GM19395 (cell line): ENCODE measurements around the gene PFKL.

Experiments
- ATAC-seq: cut with Tn5 transposase; IDR thresholded peaks from one replicate; pipeline ENCODE4 v1.9.1; 2021; ENCODE audit warnings: mild to moderate bottlenecking, moderate library complexity; ENCODE audit not compliant: unreplicated experiment

Gene PFKL

DNA sequence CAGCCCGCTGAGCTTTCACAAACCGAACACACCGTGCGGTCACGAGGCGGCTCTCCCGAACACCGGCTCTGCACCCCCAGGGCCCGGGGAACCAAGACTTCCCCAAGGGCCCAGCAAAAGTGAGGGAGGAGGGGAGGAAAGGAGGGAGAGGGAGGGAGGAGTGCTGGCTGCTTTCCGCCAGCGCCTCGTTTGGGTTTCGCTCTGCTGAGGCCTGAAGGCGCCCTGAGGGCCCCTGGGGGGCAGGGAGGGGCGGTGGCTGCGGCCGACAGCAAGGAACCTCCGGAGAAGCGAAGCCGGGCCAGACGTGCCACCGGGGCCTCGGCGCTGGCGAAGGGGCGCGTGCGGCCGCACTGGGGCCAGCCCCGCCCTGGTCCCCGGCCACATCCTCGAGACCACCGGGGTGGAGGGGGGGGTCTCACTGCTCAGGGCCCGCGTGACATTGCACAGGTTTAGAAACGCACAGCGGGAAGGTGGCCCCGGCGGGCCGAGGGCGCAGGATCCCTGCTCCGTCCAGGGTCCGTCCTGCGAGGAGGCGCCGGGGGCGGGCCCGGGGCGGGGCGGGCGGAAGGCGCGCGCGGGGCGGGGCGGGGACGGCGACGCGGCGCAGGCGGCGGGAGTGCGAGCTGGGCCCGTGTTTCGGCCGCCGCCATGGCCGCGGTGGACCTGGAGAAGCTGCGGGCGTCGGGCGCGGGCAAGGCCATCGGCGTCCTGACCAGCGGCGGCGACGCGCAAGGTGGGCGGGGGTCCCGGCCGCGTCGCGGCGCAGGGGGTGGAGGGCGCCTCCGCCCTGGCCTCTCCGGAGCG is at the start of gene PFKL:
TSS of gene PFKL (plus strand) at position 596 of the 804 bp plus-strand sequence. CDS start at position 649, 53 bp downstream.
- ATAC-seq: peak; percentile 65

DNA sequence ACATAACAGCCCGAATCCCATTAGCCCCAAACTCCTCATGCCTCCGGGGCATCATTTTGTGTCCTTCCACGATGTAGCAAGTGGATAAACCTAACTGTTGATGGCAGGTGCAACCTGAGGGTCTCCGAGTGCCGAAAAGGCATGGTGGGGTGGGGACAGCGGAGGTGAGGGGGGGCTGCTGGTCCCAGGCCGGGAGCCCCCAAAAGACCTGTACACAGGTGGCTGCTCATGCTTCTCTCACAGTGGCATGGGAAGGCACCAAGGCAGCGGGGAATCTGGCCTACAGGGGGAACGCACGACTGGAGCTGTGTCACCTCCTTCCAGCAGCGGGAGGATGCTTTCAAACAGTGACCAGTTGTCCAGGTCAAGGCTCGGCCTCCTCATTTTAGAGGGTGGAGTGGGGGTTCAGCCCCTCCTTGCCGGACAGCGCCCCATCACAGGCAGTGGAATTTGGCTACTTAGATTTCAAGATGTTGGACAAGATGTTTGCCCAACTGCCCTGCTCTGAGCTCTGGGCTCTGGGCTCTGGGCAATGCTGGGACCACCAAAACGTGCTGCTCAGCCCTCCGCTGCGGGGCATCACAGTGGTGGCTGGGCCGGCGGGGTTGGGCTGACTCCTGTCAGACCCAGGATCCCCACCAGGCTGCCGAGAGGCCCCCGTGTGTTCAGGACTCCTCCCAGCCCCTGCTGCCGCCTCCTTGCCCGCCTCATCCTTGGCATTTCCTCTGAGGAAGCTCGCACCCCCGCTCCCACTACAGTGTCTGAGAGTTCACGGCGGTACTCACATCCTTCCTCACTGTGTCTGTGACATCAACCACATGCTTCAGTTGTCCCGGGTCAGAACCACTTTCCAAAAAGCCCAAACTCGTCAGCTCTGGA is 45.8 kb upstream of the PFKL start:
- ATAC-seq: no peak

DNA sequence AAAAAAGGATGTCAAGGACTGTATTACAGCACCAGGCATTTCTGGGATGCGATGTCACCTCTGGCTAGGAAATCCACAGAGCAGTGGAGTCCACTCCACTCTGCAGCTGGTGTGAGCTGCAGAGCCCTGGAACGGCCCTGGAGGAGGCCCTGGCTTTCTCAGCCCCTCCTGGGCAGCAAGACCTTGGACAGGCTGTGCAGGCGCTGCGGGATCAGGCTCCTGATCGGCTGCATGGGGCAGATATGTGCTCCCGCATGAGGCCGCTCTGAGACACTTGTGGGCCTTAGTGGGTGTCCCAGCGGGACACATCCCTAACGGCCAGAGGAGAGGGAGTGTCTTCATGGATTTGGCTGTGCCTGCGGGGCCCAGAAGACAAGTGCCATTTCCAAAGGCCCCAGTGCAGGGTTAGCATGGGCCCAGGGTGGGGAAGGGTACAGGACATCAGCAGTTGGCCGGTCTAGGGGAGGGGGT is 44.3 kb upstream of the PFKL start:
- no peak for ATAC-seq

DNA sequence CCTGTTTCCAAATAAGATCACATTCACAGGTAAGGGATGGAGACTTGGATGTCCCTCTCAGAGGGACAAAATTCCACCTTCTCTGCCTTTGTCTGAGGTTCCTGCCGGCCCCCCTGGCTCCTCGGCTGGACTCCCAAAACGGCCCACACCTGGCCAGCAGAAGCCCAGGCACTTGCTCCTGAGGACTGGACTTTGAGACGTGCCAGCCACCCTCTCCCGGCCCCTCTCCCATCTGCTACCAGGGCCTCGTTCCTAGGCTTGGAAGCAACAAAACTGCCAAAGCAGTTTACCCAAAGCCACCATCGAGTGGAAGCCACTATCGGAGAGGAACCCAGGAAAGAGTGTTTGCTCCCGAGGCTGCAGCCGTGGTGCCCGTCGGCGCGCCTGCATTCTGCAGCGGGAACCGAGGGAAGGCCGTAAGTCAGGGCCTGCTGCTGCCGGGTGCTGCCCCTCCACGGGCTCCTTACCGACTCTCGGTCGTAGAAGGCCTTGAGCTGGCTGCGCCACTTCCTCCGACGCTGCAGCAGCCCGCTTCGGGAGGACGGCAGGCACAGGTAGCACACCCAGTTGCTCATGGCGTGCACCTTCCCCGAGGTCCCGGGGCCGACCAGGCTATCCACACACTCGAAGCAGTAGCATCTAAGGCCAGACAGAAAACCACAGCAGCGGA is 41.7 kb upstream of the PFKL start:
- no peak for ATAC-seq

DNA sequence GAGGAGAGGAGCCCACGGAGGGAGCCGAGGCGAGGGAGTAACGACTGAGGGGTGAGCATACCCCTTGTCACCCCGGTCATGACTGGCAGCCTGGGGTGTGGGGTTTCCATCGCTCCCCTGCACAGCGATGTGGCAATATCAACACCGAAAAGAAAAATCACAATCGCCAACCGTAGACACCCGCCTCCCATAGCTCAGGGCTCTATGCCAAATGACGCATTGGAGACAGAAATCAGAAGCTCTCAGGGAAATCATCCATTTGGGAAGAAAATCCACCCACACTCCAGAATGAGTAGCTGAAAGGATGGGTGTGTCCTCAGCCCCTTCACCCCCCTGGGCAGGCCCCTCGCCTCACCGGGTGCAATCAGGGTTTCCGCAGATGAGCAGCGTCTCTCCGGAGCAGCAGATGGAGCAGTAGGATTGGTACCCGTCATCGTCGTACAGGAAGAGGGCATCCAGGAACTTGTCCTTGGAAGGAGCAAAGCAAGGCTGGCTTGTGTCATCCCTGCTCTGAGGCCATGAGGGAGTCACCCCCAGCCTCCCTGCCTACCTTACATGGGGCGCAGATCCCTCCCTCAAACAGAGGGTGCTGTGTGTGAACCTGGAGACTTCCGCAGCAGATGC is 40.7 kb upstream of the PFKL start:
- ATAC-seq: no peak

DNA sequence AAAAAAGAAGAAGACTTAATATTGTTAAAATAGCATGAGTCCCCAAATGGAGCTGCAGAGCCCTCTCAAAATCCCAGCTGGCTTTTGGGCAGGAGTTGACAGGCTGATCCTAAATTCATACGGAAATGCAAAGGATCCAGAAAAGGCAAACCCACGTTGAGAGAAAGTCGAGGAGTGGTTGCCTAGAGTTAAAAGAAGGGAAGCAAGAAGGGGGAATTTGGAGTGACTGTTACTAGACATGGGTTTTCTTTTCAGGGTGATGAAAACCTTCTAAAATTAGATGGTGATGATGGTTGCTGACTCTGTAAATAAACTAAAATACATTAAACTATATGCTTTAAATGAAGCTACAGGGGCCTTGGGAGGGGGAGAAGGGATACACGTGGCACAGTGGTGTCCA is 39.8 kb upstream of the PFKL start:
- ATAC-seq: no peak

DNA sequence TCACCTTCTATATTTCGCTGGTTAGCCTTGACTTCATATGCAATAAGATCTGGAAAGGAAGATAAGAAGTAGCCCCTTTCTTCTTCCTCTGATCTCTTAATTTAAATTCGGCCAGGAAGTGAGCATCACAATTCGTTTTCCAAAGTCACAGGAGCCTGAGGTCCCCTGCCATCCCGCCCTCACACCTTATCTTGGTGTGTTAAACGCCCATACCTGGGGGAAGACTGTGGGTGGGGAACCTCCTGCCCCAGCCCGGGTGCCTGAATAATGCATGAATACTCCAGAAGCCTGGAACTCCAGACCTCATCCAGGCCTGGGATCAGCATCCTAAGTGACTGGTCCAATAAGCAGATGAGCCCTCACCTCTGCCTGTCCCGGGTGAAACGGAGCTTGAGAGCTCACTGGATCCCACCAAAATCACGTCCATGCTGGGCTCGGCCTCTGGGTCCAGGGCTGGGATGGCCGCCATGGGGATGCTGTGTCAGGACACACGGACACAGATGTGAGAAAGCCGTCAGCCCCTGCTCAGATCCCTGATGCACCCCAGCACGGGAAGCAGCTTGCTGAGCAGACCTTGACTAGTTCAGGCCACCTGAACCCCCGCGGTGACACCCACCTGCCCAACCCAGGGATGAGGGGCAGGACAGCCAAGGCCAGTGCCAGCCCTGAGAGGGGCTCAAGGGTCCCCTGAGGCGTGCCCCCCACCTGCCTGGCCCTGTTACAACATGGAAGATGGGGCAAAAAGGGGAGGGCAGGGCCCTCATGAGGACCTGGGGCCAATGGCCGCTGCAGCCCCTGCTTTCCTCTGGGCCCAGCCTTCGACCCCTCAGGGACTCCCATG is 38.8 kb upstream of the PFKL start:
- ATAC-seq: no peak

DNA sequence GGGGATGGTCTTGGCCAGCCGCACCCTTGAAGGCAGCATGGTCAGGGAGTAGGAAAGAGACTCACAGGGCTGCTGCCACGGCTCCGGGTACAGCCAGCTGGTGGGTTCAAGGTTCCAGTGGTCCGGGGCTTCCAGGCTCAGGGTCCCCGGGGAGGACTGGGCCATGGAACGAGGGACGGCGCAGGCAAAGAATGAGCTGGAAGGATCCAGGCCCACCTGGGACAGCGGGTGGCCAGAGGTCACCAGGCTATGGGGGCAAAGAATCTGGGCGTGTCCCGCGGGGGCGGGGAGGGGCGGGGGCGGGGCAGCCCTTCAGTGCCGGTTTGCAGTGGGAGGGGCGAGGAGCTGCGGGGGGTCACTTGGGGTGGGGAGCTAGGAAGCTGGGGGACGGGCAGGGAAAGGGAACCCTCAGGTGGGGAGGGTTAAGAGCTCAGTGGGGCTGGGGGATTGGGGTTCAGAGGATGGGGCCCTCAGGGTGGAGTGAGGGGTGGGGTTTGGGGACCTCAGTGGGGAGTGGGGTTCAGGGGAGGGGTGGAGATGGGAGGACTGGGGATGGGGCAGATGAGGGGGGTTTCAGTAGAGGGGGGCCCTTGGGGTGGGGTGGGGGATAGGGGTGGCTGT is 38.1 kb upstream of the PFKL start, which contains the start of gene DNMT3L:
TSS of gene DNMT3L (minus strand) at position 223 of the 621 bp plus-strand sequence. CDS start 638 bp downstream, outside the sequence.
- ATAC-seq: no peak

DNA sequence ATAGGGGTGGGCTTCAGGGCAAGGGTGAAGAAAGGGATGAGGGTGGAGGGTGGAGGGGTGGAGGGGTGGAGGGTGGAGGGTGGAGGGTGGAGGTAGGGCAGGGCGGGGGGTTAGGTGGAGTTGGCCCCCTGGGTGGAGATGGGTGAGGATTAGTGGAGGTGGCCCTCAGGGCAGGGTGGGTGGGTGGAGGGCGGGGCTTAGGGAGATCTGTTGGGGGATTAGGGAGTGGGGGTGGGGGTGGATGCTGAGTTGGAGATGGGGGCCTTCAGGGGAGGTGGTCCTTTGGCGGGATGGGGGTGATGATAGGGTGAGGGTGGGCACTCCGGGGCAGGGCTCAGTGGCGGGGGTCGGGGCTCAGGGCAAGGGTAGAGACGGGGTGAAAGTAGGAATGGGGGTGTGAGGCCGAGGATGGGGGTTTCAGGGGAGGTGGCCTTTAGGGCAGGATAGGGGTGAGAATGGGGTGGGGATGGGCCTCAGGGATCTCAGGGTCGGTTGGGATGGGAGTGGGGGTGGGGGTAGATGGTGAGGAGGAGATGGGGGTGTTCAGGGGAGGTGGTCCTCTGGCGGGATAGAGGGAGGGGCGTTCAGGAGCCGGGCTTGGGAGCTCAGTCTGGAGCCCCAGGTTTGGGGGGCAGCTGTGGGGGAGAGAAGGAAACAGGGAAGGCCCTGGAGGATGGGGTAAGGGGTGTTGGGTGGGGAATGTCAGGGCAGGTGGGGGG is 37.4 kb upstream of the PFKL start:
- no peak for ATAC-seq

DNA sequence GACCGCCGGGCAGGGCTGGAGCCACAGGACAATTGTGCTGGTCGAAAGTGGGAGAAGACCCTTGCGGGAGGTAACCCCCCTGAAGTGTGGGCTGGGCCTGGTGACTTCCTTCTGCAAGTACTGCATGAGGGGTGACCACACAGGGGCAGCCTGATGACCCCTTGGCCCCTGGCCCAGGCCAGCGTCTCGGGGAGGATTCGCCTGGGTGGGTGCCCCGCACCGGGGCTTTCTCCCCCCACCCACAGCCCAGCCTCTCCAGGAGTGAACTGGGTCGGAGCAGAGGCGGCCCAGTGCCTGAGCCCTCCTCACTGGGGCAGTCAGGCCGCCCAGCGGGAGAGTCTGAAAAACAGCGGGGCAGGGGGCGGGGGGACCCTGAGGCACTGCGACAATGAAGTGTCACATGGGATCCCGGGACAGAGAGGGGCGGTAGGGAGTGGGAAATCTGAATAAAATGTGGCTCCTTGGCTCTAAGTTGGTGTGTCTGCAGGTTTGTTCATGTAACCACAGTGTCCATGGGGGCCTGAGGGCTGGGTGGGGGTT is 36.6 kb upstream of the PFKL start:
- ATAC-seq: no peak

DNA sequence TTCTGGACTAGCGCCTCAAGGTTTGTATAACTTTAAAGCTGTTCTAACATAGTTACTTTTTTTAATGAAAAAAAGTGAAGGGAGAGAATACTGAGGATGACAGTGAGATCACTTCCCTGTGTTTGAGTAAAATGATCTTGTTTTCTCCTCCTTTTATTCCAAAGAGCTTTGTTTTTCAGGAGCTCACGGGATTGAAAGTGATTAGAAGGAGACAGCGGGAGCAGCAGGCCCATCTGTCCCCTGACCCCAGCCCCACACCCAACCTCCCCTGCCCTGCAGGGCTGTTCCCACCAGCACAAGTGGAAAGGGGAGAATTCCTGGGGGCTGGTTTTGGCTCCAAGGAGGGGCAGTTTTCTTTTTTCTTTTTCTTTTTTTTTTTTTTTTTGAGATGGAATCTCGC is 36.1 kb upstream of the PFKL start:
- no peak for ATAC-seq

DNA sequence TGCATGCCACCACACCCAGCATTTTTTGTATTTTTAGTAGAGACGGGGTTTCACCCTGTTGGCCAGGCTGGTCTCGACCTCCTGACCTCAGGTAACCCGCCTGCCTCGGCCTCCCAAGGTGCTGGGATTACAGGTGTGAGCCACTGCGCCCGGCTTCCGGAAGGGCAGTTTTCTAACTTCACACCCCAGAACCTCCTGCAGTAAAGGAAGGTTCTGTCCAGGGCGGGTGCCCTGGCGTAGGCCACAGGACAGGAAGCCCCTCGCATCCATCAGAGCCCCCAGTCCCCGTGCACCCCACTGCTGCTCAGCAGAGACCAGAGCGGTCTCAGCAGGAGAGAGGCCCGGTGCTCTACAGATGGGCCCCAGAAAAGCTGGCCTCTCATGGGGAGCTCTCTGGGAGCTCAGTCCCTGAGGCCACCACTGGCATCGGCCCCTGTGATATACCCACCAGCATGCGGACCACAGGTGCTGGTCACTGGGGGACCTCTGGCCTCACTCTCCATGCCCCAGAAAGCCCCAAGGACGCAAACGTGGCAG is 34.1 kb upstream of the PFKL start:
- no peak for ATAC-seq

DNA sequence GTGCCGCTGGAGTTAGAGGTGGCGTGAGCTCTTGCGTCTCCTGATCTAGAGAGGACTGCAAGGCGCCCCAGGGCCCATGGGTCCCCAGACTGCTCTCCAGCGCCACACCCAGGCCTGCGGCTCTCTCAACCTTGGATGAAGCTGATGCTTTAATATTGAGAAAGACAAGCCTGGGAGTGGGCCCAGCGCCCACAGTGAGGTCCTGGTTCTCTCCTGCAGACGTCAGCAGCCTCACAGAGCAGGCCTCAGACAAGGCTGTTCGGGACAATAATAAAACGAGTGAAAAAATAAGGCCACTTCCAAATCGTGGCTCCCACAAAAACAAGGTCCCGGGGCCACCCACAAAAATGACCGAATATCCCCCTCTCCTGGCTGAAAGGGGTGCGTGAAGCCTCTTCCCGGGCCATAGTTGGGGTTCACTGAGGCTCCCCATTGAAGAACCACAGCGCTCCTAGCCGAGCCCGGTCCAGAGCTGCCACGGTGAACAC is 32.2 kb upstream of the PFKL start:
- no peak for ATAC-seq

DNA sequence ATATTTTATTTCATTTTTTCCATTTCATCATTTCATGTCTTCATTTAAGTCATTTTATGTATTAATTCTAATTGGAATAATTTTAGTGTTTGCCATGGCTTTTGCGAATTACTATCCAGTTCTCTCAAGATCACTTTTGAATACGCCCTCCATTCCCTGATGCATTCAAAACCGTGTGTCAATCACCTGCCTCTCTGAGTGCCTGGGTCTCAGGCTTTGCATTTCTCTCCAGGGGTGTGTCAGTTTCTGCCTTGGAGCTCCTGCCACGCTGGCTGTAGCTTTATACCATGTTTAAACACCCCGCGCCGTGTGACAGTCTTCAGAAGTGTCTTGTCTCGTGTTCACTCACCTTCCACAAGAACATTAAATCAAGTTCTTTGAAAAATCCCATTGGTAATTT is 30.8 kb upstream of the PFKL start:
- no peak for ATAC-seq

DNA sequence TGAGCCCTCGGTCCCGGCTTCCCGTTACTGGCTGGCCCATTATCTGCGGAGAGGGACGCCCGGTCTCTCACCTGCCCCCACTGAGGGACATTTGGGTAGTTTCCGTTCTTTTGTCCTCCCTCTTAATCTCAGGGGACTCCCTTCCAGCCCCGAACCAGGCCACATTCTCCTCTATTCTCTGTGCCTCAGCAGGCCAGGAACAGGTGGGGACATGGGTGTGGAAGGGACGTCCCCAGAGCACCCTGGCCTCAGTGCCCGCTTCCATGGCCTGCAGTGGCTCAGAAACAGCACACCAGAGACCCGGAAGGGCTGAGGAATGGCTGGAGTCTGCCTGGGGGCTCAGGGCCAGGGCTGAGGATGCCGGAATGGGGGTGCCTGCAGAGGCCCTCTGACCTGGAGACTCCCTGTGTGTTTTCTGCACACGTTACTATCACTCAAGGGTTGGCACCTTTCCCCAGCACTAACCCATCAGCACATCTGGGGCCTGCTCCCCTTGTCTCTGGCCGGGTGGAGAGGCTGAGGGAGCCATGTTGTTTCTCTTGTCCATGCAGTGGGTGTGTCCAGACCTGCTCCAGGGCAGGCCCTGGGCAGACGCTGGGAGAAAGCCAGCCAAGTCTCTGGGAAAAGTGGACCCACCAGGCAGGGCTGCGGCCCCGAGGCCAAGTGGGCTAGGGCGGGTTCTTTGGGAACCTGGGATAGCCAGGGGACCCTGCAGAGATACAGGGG is 28.1 kb upstream of the PFKL start:
- ATAC-seq: no peak

DNA sequence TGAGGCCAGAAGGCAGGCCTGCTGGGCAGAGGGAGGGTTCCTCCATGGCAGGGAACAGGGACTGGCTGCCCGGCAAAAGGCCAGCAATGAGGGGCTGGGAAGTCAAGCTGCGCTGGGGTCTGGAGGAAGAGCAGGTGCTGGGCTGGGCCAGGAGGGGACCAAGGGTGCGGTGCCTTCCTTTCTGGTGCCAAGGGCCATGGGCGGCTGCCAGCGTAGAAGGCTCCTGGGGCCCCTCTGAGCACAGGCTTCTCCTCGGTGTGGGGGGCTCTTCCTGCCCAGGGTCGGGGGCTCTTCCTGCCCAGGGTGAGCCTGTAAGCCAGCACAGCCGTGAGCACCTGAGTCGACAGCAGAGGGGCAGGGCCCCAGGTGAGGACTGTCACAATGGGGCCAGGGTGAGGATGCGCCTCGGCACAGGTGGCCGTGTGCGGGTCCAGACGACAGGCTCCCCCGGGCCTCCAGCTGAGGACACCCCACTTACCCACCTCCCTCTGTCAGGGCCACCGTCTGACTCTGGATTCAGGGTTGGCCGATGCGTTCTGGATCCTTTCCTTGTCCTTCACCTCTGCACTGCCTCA is 27.5 kb upstream of the PFKL start:
- ATAC-seq: no peak

DNA sequence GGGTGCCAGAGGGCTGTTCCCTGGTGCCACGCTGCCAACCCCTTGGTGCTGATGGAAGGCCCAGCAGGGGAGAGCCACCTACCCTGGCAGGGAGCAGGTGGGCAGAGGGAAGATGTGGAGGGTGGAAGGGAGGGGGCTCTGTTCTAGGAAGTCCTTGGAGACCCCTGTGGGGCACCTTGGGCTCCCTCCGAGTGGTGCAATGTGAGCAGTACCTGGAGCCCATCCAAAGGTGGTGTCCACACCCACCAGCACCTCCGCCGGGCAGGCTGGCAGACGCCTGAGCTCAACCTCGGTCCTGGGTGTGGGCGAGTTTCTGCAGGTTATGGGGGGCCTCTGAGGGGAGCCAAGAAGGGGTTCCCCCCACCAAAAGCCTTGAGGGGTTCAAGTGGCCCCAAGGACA is 26.8 kb upstream of the PFKL start:
- ATAC-seq: no peak
